ENCODE data around the gene MTCH1.

MTCH1 gene

DNA sequence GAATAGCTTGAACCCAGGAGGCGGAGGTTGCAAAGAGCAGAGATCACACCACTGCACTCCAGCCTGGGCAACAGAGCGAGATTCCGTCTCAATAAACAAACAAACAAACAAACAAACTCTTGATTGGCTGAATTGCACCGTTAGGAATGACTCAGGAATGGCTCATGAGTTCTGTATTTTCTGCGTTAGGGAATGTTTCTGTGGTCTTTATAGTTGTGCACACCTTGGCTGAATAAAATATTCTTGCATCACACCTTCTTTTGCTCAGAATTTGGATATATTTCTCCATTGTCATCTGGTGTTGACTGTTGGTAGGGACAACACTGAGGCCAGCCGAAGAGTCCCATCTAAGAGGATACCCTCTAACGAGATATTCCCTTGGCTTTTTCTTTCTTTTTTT is 51.1 kb downstream of the MTCH1 start:
- no peaks in the 10 kb centered on the region for H3K27me3 ChIP-seq (ENCODE audit: control insufficient read depth, insufficient read depth, low read length)
- H3K36me3 ChIP-seq (ENCODE audit: control insufficient read depth, insufficient read depth, low read length): no peaks in the 10 kb centered on the region

DNA sequence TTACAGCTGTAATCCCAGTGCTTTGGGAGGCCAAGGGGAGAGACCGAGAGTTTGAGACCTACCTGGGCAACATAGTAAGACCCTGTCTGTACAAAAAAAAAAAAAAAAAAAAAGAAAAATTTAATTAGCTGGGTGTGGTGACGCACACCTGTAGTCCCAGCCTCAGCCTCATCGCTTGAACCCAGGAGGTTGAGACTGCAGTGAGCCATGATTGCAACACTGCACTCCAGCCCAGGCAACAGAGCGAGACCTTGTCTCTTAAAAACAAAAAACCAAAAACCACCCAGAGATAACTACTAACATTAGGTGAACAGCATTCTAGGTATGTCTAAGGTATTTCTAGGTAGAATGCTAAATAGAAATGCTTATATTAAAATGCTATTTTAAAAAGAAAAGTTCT is 52.5 kb downstream of the MTCH1 start:
- Histone ChIP-seq H3K27me3 (ENCODE audit: control insufficient read depth, insufficient read depth, low read length) (no peaks in the 10 kb centered on the region), H3K36me3 (ENCODE audit: control insufficient read depth, insufficient read depth, low read length) (no peaks in the 10 kb centered on the region), H3K4me1 (ENCODE audit: control insufficient read depth, insufficient read depth, low read length) (no peaks in the 10 kb centered on the region), H3K9me3 (ENCODE audit: control insufficient read depth, insufficient read depth, low read length) (no peaks in the 10 kb centered on the region), H3K4me3 (ENCODE audit: low read depth, low read length) (no peak overlapping the region), H3K9ac (ENCODE audit: low read depth, low read length) (no peak overlapping the region)

More for the DNA sequence above, 51.1 kb downstream of the MTCH1 start:
- H3K4me1 ChIP-seq (ENCODE audit: control insufficient read depth, insufficient read depth, low read length): no peaks in the 10 kb centered on the region
- H3K9ac ChIP-seq (ENCODE audit: low read depth, low read length): no peak overlapping the region
- H3K4me3 ChIP-seq (ENCODE audit: low read depth, low read length): no peak overlapping the region
- no peaks in the 10 kb centered on the region for H3K9me3 ChIP-seq (ENCODE audit: control insufficient read depth, insufficient read depth, low read length)

DNA sequence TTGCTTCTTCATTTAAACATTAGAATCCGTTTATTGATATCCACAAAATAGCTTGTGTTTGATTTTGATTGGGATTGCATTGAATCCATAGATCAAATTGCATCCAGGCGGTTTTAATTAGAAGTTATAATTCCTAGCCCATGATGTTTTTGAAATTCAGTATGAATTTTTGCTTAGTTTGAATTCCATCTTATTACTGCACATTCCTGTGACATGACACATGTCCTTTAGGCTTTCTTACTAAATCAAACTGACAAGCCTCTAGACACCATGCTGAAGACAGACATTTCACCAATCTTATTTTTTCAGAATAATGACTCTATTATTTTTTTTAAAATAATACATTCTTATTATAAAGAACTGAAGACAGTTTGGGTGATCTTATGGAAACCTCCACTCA is 52.9 kb downstream of the MTCH1 start:
- no peak overlapping the region for H3K9ac ChIP-seq (ENCODE audit: low read depth, low read length)
- H3K9me3 ChIP-seq (ENCODE audit: control insufficient read depth, insufficient read depth, low read length): no peaks in the 10 kb centered on the region
- H3K27me3 ChIP-seq (ENCODE audit: control insufficient read depth, insufficient read depth, low read length): no peaks in the 10 kb centered on the region
- H3K36me3 ChIP-seq (ENCODE audit: control insufficient read depth, insufficient read depth, low read length): no peaks in the 10 kb centered on the region
- H3K4me3 ChIP-seq (ENCODE audit: low read depth, low read length): no peak overlapping the region
- H3K4me1 ChIP-seq (ENCODE audit: control insufficient read depth, insufficient read depth, low read length): no peaks in the 10 kb centered on the region

DNA sequence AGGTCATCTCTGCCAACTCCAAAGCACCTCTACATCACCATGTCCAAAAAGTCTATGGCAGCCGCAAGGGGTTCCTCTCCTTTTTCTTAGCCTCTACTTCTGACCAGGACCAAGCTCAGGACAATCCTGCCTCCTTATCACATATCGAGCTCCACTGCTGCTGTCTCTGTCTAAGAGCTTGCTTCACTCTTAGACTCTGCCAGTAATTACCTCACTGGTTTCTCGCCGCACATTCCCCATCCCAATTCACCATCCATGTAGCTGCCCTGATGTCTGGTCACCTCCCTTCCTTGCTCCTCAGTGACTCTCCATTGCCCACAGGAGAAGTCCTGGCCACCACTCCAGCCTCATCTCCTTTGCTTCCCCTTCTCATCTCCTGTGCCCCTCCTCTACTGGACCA is 55.5 kb downstream of the MTCH1 start:
- no peaks in the 10 kb centered on the region for H3K36me3 ChIP-seq (ENCODE audit: control insufficient read depth, insufficient read depth, low read length)
- H3K27me3 ChIP-seq (ENCODE audit: control insufficient read depth, insufficient read depth, low read length): no peaks in the 10 kb centered on the region
- H3K9ac ChIP-seq (ENCODE audit: low read depth, low read length): no peak overlapping the region
- H3K4me1 ChIP-seq (ENCODE audit: control insufficient read depth, insufficient read depth, low read length): no peaks in the 10 kb centered on the region
- no peak overlapping the region for H3K4me3 ChIP-seq (ENCODE audit: low read depth, low read length)
- no peaks in the 10 kb centered on the region for H3K9me3 ChIP-seq (ENCODE audit: control insufficient read depth, insufficient read depth, low read length)

DNA sequence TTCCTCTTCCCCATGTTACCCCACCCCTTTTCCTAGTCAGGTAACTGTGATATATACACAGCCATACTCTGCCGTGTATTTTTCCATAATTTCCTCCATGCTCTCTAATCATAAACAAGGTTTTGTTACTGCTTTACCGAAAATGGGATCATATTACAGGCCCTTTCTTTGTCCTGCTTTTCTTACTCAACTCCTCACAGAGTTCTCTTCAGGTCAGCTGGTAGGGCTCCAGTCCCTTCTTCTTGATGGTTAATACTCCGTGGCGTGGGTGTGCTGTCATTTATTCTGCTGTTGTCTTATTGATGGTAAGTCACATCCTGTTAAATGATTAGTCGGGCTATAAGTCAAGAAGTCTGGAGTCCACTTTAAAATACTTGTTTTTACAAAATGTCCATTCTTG is 56.4 kb downstream of the MTCH1 start:
- Histone ChIP-seq H3K4me3 (ENCODE audit: low read depth, low read length) (no peak overlapping the region), H3K9me3 (ENCODE audit: control insufficient read depth, insufficient read depth, low read length) (no peaks in the 10 kb centered on the region), H3K36me3 (ENCODE audit: control insufficient read depth, insufficient read depth, low read length) (no peaks in the 10 kb centered on the region), H3K27me3 (ENCODE audit: control insufficient read depth, insufficient read depth, low read length) (no peaks in the 10 kb centered on the region), H3K9ac (ENCODE audit: low read depth, low read length) (no peak overlapping the region), H3K4me1 (ENCODE audit: control insufficient read depth, insufficient read depth, low read length) (no peaks in the 10 kb centered on the region)

DNA sequence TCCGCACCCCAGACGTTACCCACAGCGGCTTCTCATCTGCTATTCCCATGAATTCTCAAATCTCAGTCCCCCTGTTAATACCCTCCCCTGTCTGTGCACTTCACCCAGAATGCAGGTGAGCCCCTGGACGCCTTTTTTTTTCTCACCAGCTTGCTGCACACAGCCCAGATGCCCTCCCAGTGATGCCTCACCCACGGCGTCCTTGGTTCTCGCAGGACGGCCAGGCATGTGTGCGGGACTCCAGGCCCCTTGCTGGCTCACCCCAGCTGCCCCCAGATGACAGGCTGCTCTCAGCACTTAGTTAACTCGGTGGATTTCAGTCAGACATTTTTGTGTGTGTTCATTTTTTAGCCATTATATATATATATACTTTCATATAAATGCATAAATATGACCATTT is 56.8 kb downstream of the MTCH1 start:
- no peaks in the 10 kb centered on the region for H3K27me3 ChIP-seq (ENCODE audit: control insufficient read depth, insufficient read depth, low read length)
- H3K36me3 ChIP-seq (ENCODE audit: control insufficient read depth, insufficient read depth, low read length): no peaks in the 10 kb centered on the region
- no peaks in the 10 kb centered on the region for H3K4me1 ChIP-seq (ENCODE audit: control insufficient read depth, insufficient read depth, low read length)
- no peaks in the 10 kb centered on the region for H3K9me3 ChIP-seq (ENCODE audit: control insufficient read depth, insufficient read depth, low read length)
- no peak overlapping the region for H3K4me3 ChIP-seq (ENCODE audit: low read depth, low read length)
- H3K9ac ChIP-seq (ENCODE audit: low read depth, low read length): no peak overlapping the region

DNA sequence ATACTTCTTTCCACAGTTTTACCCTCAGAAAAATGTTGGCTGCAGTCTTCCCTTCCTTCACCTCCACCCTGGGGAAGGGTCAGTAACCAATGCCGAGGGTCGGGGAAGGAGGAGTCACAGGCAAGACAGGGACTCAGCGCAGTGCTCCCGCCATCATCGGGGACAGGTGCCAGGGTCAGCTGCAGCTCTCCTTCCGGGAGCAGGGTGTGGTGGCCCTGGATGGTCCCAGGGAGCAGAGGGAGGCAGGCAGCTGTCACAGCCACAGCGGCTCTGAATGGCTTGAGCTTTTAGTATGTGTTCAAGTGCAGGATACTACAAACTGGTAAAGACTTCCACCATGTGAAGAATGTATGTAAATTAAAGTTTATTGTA is 57.5 kb downstream of the MTCH1 start:
- Histone ChIP-seq H3K36me3 (ENCODE audit: control insufficient read depth, insufficient read depth, low read length) (no peaks in the 10 kb centered on the region), H3K4me1 (ENCODE audit: control insufficient read depth, insufficient read depth, low read length) (no peaks in the 10 kb centered on the region), H3K9ac (ENCODE audit: low read depth, low read length) (no peak overlapping the region), H3K9me3 (ENCODE audit: control insufficient read depth, insufficient read depth, low read length) (no peaks in the 10 kb centered on the region), H3K4me3 (ENCODE audit: low read depth, low read length) (no peak overlapping the region), H3K27me3 (ENCODE audit: control insufficient read depth, insufficient read depth, low read length) (no peaks in the 10 kb centered on the region)

DNA sequence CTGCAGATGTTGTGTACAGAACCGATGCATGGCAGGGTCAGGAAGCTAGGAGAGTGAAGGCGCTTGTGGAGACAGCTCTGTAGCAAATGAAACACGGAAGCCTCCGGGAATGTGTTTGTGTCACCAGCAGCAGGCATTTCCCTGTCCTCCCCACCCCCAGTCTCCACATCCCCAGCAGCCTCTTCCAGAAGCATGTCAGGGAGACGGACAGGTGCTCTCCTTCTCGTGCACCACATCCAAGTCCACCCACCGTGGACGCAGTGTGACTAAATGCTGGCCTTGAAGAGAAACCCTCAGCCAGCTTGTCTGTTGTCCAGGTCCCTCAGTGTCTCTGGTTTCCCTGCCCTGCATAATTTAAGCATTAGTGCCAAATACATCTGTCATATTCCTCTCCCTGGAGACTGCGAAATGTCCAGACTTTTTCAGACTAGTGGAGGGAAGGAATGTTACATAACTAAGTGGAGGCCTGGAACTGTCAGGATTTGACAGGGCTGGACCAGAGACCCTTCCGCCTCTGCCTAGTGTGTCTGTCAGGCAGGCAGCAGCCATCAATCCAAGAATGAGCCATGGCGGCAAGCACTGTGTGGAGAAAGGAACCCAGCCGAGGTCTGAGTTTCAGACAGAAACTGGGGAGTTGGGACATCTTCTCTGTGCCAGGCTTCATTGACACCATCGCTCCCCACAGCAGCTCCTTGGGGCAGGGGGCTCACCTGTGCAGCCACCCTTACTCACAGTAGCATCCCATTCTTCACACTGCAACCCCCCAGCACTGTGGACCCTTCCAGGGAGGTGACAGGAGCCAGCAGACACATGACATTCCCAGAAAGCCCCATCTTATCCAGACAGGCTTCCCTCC is 58.1 kb downstream of the MTCH1 start:
- no peaks in the 10 kb centered on the region for H3K27me3 ChIP-seq (ENCODE audit: control insufficient read depth, insufficient read depth, low read length)
- no peak overlapping the region for H3K9ac ChIP-seq (ENCODE audit: low read depth, low read length)
- no peaks in the 10 kb centered on the region for H3K9me3 ChIP-seq (ENCODE audit: control insufficient read depth, insufficient read depth, low read length)
- no peak overlapping the region for H3K4me3 ChIP-seq (ENCODE audit: low read depth, low read length)
- no peaks in the 10 kb centered on the region for H3K4me1 ChIP-seq (ENCODE audit: control insufficient read depth, insufficient read depth, low read length)
- H3K36me3 ChIP-seq (ENCODE audit: control insufficient read depth, insufficient read depth, low read length): no peaks in the 10 kb centered on the region

DNA sequence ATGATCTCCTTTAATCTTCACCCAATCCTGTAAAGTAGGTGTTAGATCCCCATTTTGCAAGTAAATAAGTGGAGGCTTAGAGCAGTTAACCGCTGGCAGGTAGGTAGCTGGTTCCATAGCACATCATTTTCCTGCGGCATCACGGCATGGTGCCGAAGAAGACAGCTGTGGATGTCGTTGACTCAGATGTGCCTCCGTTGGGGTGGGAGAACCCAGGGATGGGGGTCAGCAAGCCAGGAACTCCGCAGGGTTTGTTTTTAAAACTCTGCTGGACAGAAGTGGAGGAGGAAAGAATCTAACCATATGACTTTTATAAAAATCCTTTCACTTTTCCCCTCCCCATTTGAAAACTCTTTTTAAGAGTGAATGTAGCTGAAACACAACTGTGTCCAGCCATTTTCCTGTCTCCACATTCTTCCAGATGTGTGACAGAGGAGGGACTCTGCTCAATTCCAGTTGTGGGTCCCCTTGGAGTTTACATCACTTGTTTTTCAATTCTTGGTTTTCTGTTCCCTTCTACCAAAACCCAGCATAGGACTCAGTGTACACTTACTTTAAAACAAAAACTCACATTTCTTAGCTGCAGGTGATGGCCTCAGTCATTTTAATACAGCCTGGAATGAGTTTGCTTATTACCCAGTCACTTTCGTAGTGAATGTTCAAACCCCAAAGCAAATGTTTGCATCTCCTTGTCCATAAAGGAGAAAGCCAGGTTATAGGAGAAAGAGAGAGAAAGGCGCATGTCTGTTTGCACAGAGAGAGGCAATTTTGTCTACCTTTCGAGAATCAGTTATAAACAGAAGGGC is 59.1 kb downstream of the MTCH1 start:
- no peaks in the 10 kb centered on the region for H3K27me3 ChIP-seq (ENCODE audit: control insufficient read depth, insufficient read depth, low read length)
- no peaks in the 10 kb centered on the region for H3K4me1 ChIP-seq (ENCODE audit: control insufficient read depth, insufficient read depth, low read length)
- no peak overlapping the region for H3K4me3 ChIP-seq (ENCODE audit: low read depth, low read length)
- no peaks in the 10 kb centered on the region for H3K36me3 ChIP-seq (ENCODE audit: control insufficient read depth, insufficient read depth, low read length)
- H3K9ac ChIP-seq (ENCODE audit: low read depth, low read length): no peak overlapping the region
- no peaks in the 10 kb centered on the region for H3K9me3 ChIP-seq (ENCODE audit: control insufficient read depth, insufficient read depth, low read length)

DNA sequence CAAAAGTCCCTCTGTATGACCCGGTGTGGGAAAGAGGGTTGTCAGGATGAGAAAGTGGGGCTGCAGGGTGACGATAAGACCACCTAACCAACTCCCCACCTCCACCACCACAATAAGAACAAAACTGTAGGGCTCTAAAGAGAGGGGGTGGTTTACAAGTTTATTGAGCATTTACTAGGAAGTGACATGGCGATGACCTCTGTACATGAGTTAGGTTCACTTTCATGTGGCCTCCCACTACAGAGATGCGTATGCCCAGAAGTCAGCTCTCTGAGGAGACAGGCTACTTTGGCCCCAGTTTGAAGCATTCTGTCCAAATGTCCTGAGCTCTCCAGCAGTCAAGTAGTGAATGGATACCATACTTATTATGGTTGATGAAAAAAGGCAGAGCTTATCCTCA is 60.2 kb downstream of the MTCH1 start:
- H3K36me3 ChIP-seq (ENCODE audit: control insufficient read depth, insufficient read depth, low read length): no peaks in the 10 kb centered on the region
- H3K4me3 ChIP-seq (ENCODE audit: low read depth, low read length): no peak overlapping the region
- H3K9me3 ChIP-seq (ENCODE audit: control insufficient read depth, insufficient read depth, low read length): no peaks in the 10 kb centered on the region
- H3K9ac ChIP-seq (ENCODE audit: low read depth, low read length): no peak overlapping the region
- H3K4me1 ChIP-seq (ENCODE audit: control insufficient read depth, insufficient read depth, low read length): no peaks in the 10 kb centered on the region
- H3K27me3 ChIP-seq (ENCODE audit: control insufficient read depth, insufficient read depth, low read length): no peaks in the 10 kb centered on the region

DNA sequence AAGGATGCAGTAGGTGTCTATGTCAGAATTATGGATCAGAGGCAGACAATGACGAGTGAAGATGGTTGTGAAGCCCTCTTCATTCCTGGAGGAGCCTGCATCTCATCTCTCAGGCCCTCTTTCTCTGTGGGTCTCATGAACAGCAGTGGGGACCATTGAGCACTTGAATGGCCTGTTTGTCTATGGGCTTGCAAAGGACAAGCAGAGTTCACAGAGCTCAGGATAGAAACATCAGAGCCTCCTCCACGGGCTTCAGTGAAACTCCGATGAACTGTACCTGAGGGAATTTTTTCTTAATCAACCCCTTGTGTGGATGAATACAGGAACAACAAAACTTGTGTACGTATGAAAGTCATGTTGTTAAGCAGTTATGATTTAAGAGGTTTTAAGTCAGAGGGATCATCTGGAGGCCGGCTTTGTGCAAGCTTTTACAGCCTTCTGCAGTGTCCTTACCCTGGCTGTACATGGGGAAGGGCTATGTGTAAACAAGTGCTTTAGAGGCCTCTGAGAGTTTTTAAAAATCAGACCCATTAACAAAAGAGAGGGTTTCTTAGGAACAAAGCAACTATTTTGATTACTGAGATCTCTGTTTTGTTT is 61.1 kb downstream of the MTCH1 start:
- Histone ChIP-seq H3K4me1 (ENCODE audit: control insufficient read depth, insufficient read depth, low read length) (no peaks in the 10 kb centered on the region), H3K4me3 (ENCODE audit: low read depth, low read length) (no peak overlapping the region), H3K9me3 (ENCODE audit: control insufficient read depth, insufficient read depth, low read length) (no peaks in the 10 kb centered on the region), H3K9ac (ENCODE audit: low read depth, low read length) (no peak overlapping the region), H3K27me3 (ENCODE audit: control insufficient read depth, insufficient read depth, low read length) (no peaks in the 10 kb centered on the region), H3K36me3 (ENCODE audit: control insufficient read depth, insufficient read depth, low read length) (no peaks in the 10 kb centered on the region)

DNA sequence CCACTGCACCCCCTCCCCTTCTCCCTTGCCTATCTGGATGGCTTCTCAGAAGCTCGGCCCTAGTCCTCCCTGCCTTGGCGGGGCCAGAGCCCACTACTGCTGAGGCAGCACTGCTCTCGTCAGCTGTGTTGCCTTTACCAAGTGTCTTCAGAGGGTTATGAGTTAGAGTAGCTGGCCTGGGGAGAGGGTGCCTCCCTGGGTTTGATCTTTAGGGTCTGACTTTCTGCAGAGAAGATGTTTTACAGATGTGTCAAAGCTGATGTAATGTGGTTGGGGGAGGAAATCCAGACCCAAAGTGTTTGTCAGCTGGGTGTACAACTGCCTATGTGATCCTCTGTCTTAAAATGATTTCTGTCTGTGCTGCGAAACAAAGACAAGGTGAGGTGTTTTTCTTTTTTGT is 61.9 kb downstream of the MTCH1 start:
- Histone ChIP-seq H3K4me3 (ENCODE audit: low read depth, low read length) (no peak overlapping the region), H3K4me1 (ENCODE audit: control insufficient read depth, insufficient read depth, low read length) (no peaks in the 10 kb centered on the region), H3K9me3 (ENCODE audit: control insufficient read depth, insufficient read depth, low read length) (no peaks in the 10 kb centered on the region), H3K36me3 (ENCODE audit: control insufficient read depth, insufficient read depth, low read length) (no peaks in the 10 kb centered on the region), H3K9ac (ENCODE audit: low read depth, low read length) (no peak overlapping the region), H3K27me3 (ENCODE audit: control insufficient read depth, insufficient read depth, low read length) (no peaks in the 10 kb centered on the region)
